Measurements from ENCODE around the gene NOB1. TPM values are rescaled to one million over a fixed set of nuclear protein-coding genes. Genes with fewer than 3 reads are reported as not detected.
"Not testable (repeated sequence)": the region's sequence is repeated elsewhere in the genome, so short reads cannot be mapped to it uniquely, and the experiment has no call there.

NOB1 gene
- total RNA-seq, 1 experiment from 2014 or later, result 101 TPM

GRCh38 chr16:69761983-69762813, 7.5 kb upstream of the NOB1 start, which contains the start of gene WWP2:
Gene WWP2, plus strand, starts transcription at chr16:69762332. Its CDS starts 24,679 bp downstream, at chr16:69787011.
- Mint-ChIP-seq H3K4me1 (peaks cover 6 to 7% of the 10 kb centered on the region in 2 experiments), H3K4me3 (peak within 1 kb of the TSS; percentile 95 to 98), H3K9me3 (peaks cover 0 to under 1% of the 10 kb centered on the region in 2 experiments; a peak in 1 of 5 replicates), H3K36me3 (ENCODE audit: insufficient read depth in 1 of 3, low read depth in 3 of 3) (peaks cover 0 to 2% (median 2%) of the 10 kb centered on the region in 3 experiments; a peak in 4 of 7 replicates), H3K27me3 (ENCODE audit: low read depth) (peaks cover 4% of the 10 kb centered on the region), H3K27ac (peak within 1 kb of the TSS; percentile 91 to 96 (median 96))
- TF ChIP-seq CTCF (conservative IDR thresholded peaks at IDR 0.05), result no peak
- no peak within 1 kb of the TSS for H2BK120ac ChIP-seq (ENCODE audit: low read depth, low read length, poor library complexity, severe bottlenecking)
- H3K4me2 ChIP-seq (ENCODE audit: insufficient read depth, insufficient read length, low read length), result peak within 1 kb of the TSS; percentile 62
- no peaks in the 10 kb centered on the region for H3K9me3 ChIP-seq (ENCODE audit: control insufficient read depth, low read depth, low read length)
- peak within 1 kb of the TSS; percentile 79 for H3K18ac ChIP-seq (ENCODE audit: insufficient read length, low read depth, low read length)
- no peak within 1 kb of the TSS for H2BK5ac ChIP-seq (ENCODE audit: insufficient read length, low read length)
- no peak within 1 kb of the TSS for H4K91ac ChIP-seq (ENCODE audit: insufficient read length, low read depth, low read length)
- H3T11ph ChIP-seq (ENCODE audit: low read length), result no peak within 1 kb of the TSS
- H3K23ac ChIP-seq (ENCODE audit: insufficient read length, low read depth, low read length), result no peak within 1 kb of the TSS
- H3K79me1 ChIP-seq (ENCODE audit: insufficient read depth, low read depth, low read length, poor library complexity, severe bottlenecking), result no peaks in the 10 kb centered on the region
- no CpG with 5 or more reads among the region's 68 CpGs for WGBS (ENCODE audit: extremely low coverage, insufficient read length, low lambda C conversion rate)
- no peak within 1 kb of the TSS for H2BK15ac ChIP-seq (ENCODE audit: low read depth, low read length)
- H3K56ac ChIP-seq (ENCODE audit: insufficient read length, low read depth, low read length), result no peak within 1 kb of the TSS
- H3K4me1 ChIP-seq (ENCODE audit: insufficient read depth, low read length), result no peaks in the 10 kb centered on the region
- no peaks in the 10 kb centered on the region for H4K20me1 ChIP-seq (ENCODE audit: control insufficient read depth, insufficient read depth, insufficient read length)
- peaks cover 4% of the 10 kb centered on the region for H3K23me2 ChIP-seq (ENCODE audit: insufficient read length, low read depth, low read length, poor library complexity, severe bottlenecking)
- no peak within 1 kb of the TSS for H3K4ac ChIP-seq (ENCODE audit: low read depth, low read length)
- peaks cover 10% of the 10 kb centered on the region; the same call in 1 of the 2 replicates for H3K79me2 ChIP-seq (ENCODE audit: insufficient read depth, low read length)
- H2AK5ac ChIP-seq (ENCODE audit: insufficient read length, low read length), result no peak within 1 kb of the TSS
- no peak within 1 kb of the TSS for H4K5ac ChIP-seq (ENCODE audit: insufficient read length, low read depth, low read length)
- peak; percentile 90 for DNase-seq
- H3K14ac ChIP-seq (ENCODE audit: insufficient read depth, low read length), result peak within 1 kb of the TSS; percentile 76
- H3K27ac ChIP-seq (ENCODE audit: insufficient read length, low read depth, low read length), result peak within 1 kb of the TSS; percentile 82
- no peak within 1 kb of the TSS for H2BK20ac ChIP-seq (ENCODE audit: low read depth, low read length, poor library complexity, severe bottlenecking)
- peak within 1 kb of the TSS; percentile 89 for H3K9ac ChIP-seq (ENCODE audit: extremely low read depth, insufficient read length, low read length)
- no peak within 1 kb of the TSS for H2BK12ac ChIP-seq (ENCODE audit: insufficient read length, low read depth, low read length)
- H4K8ac ChIP-seq (replicated peaks; ENCODE audit: insufficient read length, low read depth, low read length), result no peak within 1 kb of the TSS
- peak within 1 kb of the TSS; percentile 93 for H2AFZ ChIP-seq (ENCODE audit: low read length)
- no peaks in the 10 kb centered on the region for H3K27me3 ChIP-seq (ENCODE audit: insufficient read depth, low read length)

GRCh38 chr16:69757375-69757774, 2.6 kb upstream of the NOB1 start:
- not testable (repeated sequence) for H4K20me1 ChIP-seq (ENCODE audit: control insufficient read depth, insufficient read depth, insufficient read length); H2AFZ ChIP-seq (ENCODE audit: low read length); DNase-seq; H4K91ac ChIP-seq (ENCODE audit: insufficient read length, low read depth, low read length); H3T11ph ChIP-seq (ENCODE audit: low read length); H4K8ac ChIP-seq (replicated peaks; ENCODE audit: insufficient read length, low read depth, low read length); H3K79me1 ChIP-seq (ENCODE audit: insufficient read depth, low read depth, low read length, poor library complexity, severe bottlenecking); H3K4ac ChIP-seq (ENCODE audit: low read depth, low read length); H2BK120ac ChIP-seq (ENCODE audit: low read depth, low read length, poor library complexity, severe bottlenecking); H2BK12ac ChIP-seq (ENCODE audit: insufficient read length, low read depth, low read length); H4K5ac ChIP-seq (ENCODE audit: insufficient read length, low read depth, low read length); H3K4me3 Mint-ChIP-seq; H3K9ac ChIP-seq (ENCODE audit: extremely low read depth, insufficient read length, low read length); H2BK15ac ChIP-seq (ENCODE audit: low read depth, low read length); H3K23me2 ChIP-seq (ENCODE audit: insufficient read length, low read depth, low read length, poor library complexity, severe bottlenecking); H3K18ac ChIP-seq (ENCODE audit: insufficient read length, low read depth, low read length); H3K23ac ChIP-seq (ENCODE audit: insufficient read length, low read depth, low read length); H3K27me3 Mint-ChIP-seq (ENCODE audit: low read depth); H2BK20ac ChIP-seq (ENCODE audit: low read depth, low read length, poor library complexity, severe bottlenecking); H3K56ac ChIP-seq (ENCODE audit: insufficient read length, low read depth, low read length); H3K4me2 ChIP-seq (ENCODE audit: insufficient read depth, insufficient read length, low read length); H3K4me1 ChIP-seq (ENCODE audit: insufficient read depth, low read length); H3K27me3 ChIP-seq (ENCODE audit: insufficient read depth, low read length); H3K14ac ChIP-seq (ENCODE audit: insufficient read depth, low read length); H3K4me1 Mint-ChIP-seq; H3K27ac ChIP-seq (ENCODE audit: insufficient read length, low read depth, low read length); H2AK5ac ChIP-seq (ENCODE audit: insufficient read length, low read length); H3K9me3 Mint-ChIP-seq; H2BK5ac ChIP-seq (ENCODE audit: insufficient read length, low read length); H3K9me3 ChIP-seq (ENCODE audit: control insufficient read depth, low read depth, low read length)
- Mint-ChIP-seq H3K36me3 (ENCODE audit: insufficient read depth in 1 of 3, low read depth in 3 of 3) (peaks cover 4 to 17% (median 9%) of the 10 kb centered on the region in 3 experiments), H3K27ac (peak overlapping the region in 1 of 3 experiments; percentile 76; a peak in 1 of 7 replicates)
- peaks cover 15% of the 10 kb centered on the region; the same call in 1 of the 2 replicates for H3K79me2 ChIP-seq (ENCODE audit: insufficient read depth, low read length)
- no CpG with 5 or more reads among the region's 13 CpGs for WGBS (ENCODE audit: extremely low coverage, insufficient read length, low lambda C conversion rate)

All from H9 (cell line).